Measurements from ENCODE around the gene NAA80.

NAA80 gene

DNA sequence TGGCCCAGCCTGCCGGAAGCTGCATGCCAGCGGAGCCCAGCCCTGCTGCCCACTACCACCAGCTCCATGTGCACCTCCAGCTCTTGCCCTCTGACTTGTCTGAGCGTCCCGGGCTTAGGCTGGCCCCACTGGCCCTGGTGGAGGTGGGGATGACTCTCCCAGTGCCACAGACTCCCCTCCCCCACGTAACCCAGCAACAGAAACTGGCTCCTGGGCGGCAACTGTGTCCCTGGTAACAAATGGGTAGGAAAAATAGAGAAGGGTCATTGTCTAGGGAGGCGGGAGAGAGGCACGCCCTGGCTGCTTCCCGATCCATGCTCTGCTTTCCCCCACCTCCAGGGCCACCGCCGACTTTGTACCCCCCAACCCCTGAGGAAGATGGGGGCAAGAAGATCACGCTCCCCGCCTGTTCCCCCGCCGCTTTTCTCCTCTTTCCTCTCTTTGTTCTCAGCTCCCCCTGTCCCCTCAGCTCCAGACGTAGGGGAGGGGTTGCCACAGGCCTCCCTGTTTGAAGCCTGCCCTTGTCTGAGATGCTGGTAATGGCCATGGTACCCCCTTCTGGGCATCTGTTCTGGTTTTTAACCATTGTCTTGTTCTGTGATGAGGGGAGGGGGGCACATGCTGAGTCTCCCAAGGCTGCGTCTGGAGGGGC is 41.0 kb downstream of the NAA80 start:
- in situ Hi-C loops (cut with MboI; ENCODE audit: low pct_unique_long_range_greater_than_20kb, low sequenced_read_pairs, unreplicated experiment) = no loop called here
- no peak for DNase-seq (ENCODE audit: low spot score)
- TF ChIP-seq CTCF (IDR thresholded peaks at IDR 0.05; ENCODE audit: extremely low read depth, insufficient read depth, missing control alignments) = no peak

- in situ Hi-C loops (cut with MboI; ENCODE audit: low pct_unique_long_range_greater_than_20kb, low sequenced_read_pairs, unreplicated experiment) = no loop called here
- DNase-seq (ENCODE audit: low spot score) = no peak
- TF ChIP-seq CTCF (IDR thresholded peaks at IDR 0.05; ENCODE audit: extremely low read depth, insufficient read depth, missing control alignments) = peak; percentile 51
Observed at GRCh38 chr3:50256978-50257890, 42.0 kb downstream of the NAA80 start.

- in situ Hi-C loops (cut with MboI; ENCODE audit: low pct_unique_long_range_greater_than_20kb, low sequenced_read_pairs, unreplicated experiment) = no loop called here
- no peak for DNase-seq (ENCODE audit: low spot score)
- TF ChIP-seq CTCF (IDR thresholded peaks at IDR 0.05; ENCODE audit: extremely low read depth, insufficient read depth, missing control alignments) = no peak
Observed at GRCh38 chr3:50255251-50255615, 44.0 kb downstream of the NAA80 start.

- in situ Hi-C loops (cut with MboI; ENCODE audit: low pct_unique_long_range_greater_than_20kb, low sequenced_read_pairs, unreplicated experiment) = no loop called here
- no peak for DNase-seq (ENCODE audit: low spot score)
- TF ChIP-seq CTCF (IDR thresholded peaks at IDR 0.05; ENCODE audit: extremely low read depth, insufficient read depth, missing control alignments) = no peak
Observed at GRCh38 chr3:50254577-50255250, 44.5 kb downstream of the NAA80 start.

DNA sequence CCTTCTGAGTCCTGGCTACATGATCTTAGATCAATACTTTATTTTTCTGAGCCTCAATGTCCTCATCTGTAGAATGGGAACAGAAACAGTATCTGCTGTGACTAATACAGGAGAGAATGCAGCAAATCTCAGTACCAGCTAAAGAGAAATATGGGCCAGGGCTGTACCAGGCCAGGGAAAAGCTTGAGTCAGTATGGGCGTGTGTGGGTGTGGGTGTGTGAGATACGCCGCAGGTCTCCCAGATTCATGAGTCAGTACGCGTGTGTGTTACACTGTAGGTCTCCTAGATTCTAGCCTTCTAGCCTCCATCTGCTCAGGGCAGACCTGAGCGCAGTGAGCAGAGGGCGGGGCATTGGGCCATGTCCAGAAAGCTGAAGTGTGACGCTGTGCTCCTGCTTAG is 48.0 kb downstream of the NAA80 start:
- in situ Hi-C loops (cut with MboI; ENCODE audit: low pct_unique_long_range_greater_than_20kb, low sequenced_read_pairs, unreplicated experiment) = no loop called here
- no peak for DNase-seq (ENCODE audit: low spot score)
- no peak for TF ChIP-seq CTCF (IDR thresholded peaks at IDR 0.05; ENCODE audit: extremely low read depth, insufficient read depth, missing control alignments)

DNA sequence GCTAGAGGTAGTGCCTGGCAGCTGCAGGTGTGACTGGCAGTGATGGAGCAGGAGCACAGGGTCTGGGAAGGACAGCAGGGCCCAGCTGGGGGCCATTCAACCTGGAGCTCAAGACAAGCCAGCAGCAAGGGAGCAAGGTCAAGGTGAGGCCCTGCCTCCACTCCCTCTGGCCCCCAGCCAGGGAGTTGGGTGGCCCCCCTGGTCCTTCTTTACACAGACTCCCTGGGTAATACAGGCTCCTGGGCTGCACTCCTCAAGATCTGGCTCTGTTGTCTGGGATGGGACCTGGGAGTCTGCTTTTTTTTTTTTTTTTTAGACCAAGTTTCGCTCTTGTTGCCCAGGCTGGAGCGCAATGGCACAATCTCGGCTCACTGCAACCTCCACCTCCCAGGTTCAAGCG is 48.7 kb downstream of the NAA80 start:
- in situ Hi-C loops (cut with MboI; ENCODE audit: low pct_unique_long_range_greater_than_20kb, low sequenced_read_pairs, unreplicated experiment) = no loop called here
- DNase-seq (ENCODE audit: low spot score) = no peak
- no peak for TF ChIP-seq CTCF (IDR thresholded peaks at IDR 0.05; ENCODE audit: extremely low read depth, insufficient read depth, missing control alignments)
